Measurements from ENCODE around the gene ARAP1. TPM values are rescaled to one million over a fixed set of nuclear protein-coding genes. Genes with fewer than 3 reads are reported as not detected.

The ARAP1 gene
- total RNA-seq, 6 experiments from 2014 or later = 32.9 to 76.7 (median 41.2) TPM

GRCh38 chr11:72787216-72788104, 35.3 kb upstream of the ARAP1 start:
- Histone ChIP-seq H3K36me3 (no peaks in the 10 kb centered on the region), H3K27me3 (no peaks in the 10 kb centered on the region), H3K4me1 (peaks cover 0 to 55% (median 24%) of the 10 kb centered on the region in 4 donors), H3K4me3 (peak overlapping the region in 2 of 3 donors; percentile 18 to 26), H3K9me3 (no peaks in the 10 kb centered on the region), H3K27ac (peak overlapping the region; percentile 67 to 71 (median 68))
- 8% methylated on average over 2 of the region's 16 CpGs for WGBS (ENCODE audit: insufficient coverage, low coverage, low lambda C conversion rate, missing lambda C conversion rate)
- DNase-seq = peak; percentile 90 to 95 (median 95)
- peak; percentile 22 to 65 (median 34) for TF ChIP-seq CTCF (IDR thresholded peaks at IDR 0.05)
- peak; percentile 62 for TF ChIP-seq POLR2A (IDR thresholded peaks at IDR 0.05)
- intact Hi-C loops (cut with DNase I) = loop anchor here in 1 of 2 donors (5.0 kb wide), 1 partner anchor 60 kb away; no protein-coding TSS in a partner anchor
- ATAC-seq = peak; percentile 86 to 92 (median 87)

GRCh38 chr11:72786305-72787215, 34.4 kb upstream of the ARAP1 start:
- DNase-seq (no peak), ATAC-seq (no peak)
- no peak for TF ChIP-seq CTCF (IDR thresholded peaks at IDR 0.05)
- no peak for TF ChIP-seq POLR2A (IDR thresholded peaks at IDR 0.05)
- 61% methylated on average over 5 of the region's 8 CpGs for WGBS (ENCODE audit: insufficient coverage, low coverage, low lambda C conversion rate, missing lambda C conversion rate)
- Histone ChIP-seq H3K4me3 (peak overlapping the region in 1 of 3 donors; percentile 26), H3K27me3 (no peaks in the 10 kb centered on the region), H3K27ac (peak overlapping the region; percentile 67 to 71 (median 68)), H3K4me1 (peaks cover 0 to 59% (median 27%) of the 10 kb centered on the region in 4 donors), H3K9me3 (no peaks in the 10 kb centered on the region), H3K36me3 (no peaks in the 10 kb centered on the region)
- intact Hi-C loops (cut with DNase I) = loop anchor here in 1 of 2 donors (5.0 kb wide), 1 partner anchor 59 kb away; no protein-coding TSS in a partner anchor

GRCh38 chr11:72784662-72785061, 32.5 kb upstream of the ARAP1 start:
- no peaks in the 10 kb centered on the region for H3K9me3 ChIP-seq
- no peak for ATAC-seq
- H3K36me3 ChIP-seq = no peaks in the 10 kb centered on the region
- WGBS (ENCODE audit: insufficient coverage, low coverage, low lambda C conversion rate, missing lambda C conversion rate) = 89% methylated on average over 3 of the region's 10 CpGs
- H3K4me3 ChIP-seq = no peak overlapping the region
- no peak for DNase-seq
- no peak for TF ChIP-seq POLR2A (IDR thresholded peaks at IDR 0.05)
- no peak for TF ChIP-seq CTCF (IDR thresholded peaks at IDR 0.05)
- intact Hi-C loops (cut with DNase I) = loop anchor here in 1 of 2 donors (5.0 kb wide), 1 partner anchor 57 kb away; no protein-coding TSS in a partner anchor
- no peak overlapping the region for H3K27ac ChIP-seq
- H3K27me3 ChIP-seq = no peaks in the 10 kb centered on the region
- H3K4me1 ChIP-seq = peaks cover 0 to 46% (median 27%) of the 10 kb centered on the region in 4 donors

- 80% methylated on average over 1 of the region's 2 CpGs for WGBS (ENCODE audit: insufficient coverage, low coverage, low lambda C conversion rate, missing lambda C conversion rate)
- no peak for DNase-seq
- Histone ChIP-seq H3K4me3 (no peak overlapping the region), H3K36me3 (no peaks in the 10 kb centered on the region), H3K27me3 (no peaks in the 10 kb centered on the region), H3K27ac (no peak overlapping the region), H3K4me1 (peaks cover 2 to 48% (median 24%) of the 10 kb centered on the region in 4 donors), H3K9me3 (no peaks in the 10 kb centered on the region)
- ATAC-seq = no peak
- intact Hi-C loops (cut with DNase I) = no loop called here
- no peak for TF ChIP-seq CTCF (IDR thresholded peaks at IDR 0.05)
- TF ChIP-seq POLR2A (IDR thresholded peaks at IDR 0.05) = no peak
Measured at GRCh38 chr11:72783144-72783905, 31.1 kb upstream of the ARAP1 start.
